Measurements from ENCODE around the gene ATXN1.

ATXN1 gene

DNA sequence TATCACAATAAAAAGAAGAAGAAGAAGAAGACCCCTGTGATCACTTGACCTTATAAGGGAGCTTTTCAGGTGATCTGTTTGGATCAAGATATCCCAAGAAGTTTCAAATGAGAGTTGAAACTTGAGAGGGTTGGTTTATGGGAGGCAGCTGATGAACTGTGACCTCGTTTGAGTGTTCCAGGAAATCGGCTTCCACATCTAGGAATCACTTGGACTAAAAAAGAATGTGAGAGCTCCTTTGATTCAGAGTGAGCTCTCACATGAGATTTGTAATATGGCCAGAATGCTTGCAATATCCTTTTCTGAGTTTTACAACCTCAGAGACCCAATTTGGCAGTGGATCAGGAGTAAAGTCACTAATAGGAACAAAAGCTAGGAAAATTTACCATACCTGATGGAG is 228.1 kb downstream of the ATXN1 start:
- Histone ChIP-seq H3K27me3 (ENCODE audit: control insufficient read depth, insufficient read depth, low read length) (no peaks in the 10 kb centered on the region), H3K36me3 (ENCODE audit: control insufficient read depth, insufficient read depth, low read length) (no peaks in the 10 kb centered on the region), H3K4me3 (ENCODE audit: low read length) (no peak overlapping the region), H3K27ac (ENCODE audit: low read depth, low read length) (no peak overlapping the region), H3K4me1 (ENCODE audit: control insufficient read depth, insufficient read depth, low read length) (no peaks in the 10 kb centered on the region), H3K9ac (ENCODE audit: low read length) (no peak overlapping the region)

GRCh38 chr6:16527691-16528090 is 233.6 kb downstream of the ATXN1 start:
- H3K36me3 ChIP-seq (ENCODE audit: control insufficient read depth, insufficient read depth, low read length), result no peaks in the 10 kb centered on the region
- no peak overlapping the region for H3K4me3 ChIP-seq (ENCODE audit: low read length)
- H3K4me1 ChIP-seq (ENCODE audit: control insufficient read depth, insufficient read depth, low read length), result peaks cover 2% of the 10 kb centered on the region
- H3K9ac ChIP-seq (ENCODE audit: low read length), result no peak overlapping the region
- H3K27ac ChIP-seq (ENCODE audit: low read depth, low read length), result no peak overlapping the region
- no peaks in the 10 kb centered on the region for H3K27me3 ChIP-seq (ENCODE audit: control insufficient read depth, insufficient read depth, low read length)

DNA sequence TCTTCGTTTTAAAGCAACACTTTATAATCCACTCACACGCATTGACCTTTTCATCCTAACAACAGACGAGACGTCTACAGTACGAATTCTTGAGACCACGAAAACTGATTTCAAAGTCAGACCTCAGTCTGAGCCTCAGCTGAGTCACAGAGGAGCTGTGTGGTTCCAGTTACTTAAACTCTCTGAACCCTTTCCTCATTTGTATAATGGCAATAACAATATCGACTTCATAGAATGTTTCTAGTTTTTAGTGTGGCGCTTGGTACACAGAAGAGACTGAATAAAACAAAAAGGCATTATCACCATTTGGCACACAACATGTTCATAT is 236.9 kb downstream of the ATXN1 start:
- no peak overlapping the region for H3K27ac ChIP-seq (ENCODE audit: low read depth, low read length)
- no peak overlapping the region for H3K4me3 ChIP-seq (ENCODE audit: low read length)
- H3K27me3 ChIP-seq (ENCODE audit: control insufficient read depth, insufficient read depth, low read length), result no peaks in the 10 kb centered on the region
- peaks cover 2% of the 10 kb centered on the region for H3K4me1 ChIP-seq (ENCODE audit: control insufficient read depth, insufficient read depth, low read length)
- H3K9ac ChIP-seq (ENCODE audit: low read length), result no peak overlapping the region
- peaks cover 5% of the 10 kb centered on the region for H3K36me3 ChIP-seq (ENCODE audit: control insufficient read depth, insufficient read depth, low read length)

DNA sequence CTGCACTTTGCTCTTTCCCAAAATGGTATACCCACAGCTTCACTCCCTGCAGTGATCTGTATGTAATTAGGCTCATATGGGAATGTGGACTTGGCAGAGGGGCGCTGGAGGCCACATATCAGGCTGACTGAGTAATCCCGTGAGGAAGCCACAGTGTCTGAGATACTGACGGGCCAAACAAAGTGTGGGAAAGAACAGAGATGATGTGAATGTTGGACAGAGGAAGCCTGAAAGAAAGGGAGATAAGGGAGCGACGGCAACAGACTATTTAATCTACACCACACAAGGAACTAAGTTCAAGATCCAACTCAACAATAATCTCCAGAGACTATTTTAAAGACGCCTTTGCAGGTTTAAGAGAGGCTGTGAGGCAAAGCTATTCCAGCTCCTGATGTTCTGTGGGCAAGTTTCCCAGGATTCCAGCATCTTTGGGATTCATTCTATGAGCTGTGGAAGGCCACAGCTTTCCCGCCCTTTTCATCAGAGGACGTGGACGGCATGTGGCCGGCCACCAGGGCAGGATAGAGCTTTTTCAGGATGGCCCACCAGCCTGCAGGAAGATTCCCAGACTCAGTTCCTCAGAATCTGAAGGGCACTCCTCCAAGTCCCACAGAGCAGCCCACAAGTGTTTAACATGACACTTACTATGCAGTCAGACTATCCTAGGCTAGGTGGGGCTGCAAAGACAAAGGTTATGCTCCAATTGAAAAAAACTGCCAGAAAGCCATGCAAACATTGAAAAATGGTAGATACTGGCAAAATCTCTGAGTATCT is 237.5 kb downstream of the ATXN1 start:
- H3K4me1 ChIP-seq (ENCODE audit: control insufficient read depth, insufficient read depth, low read length), result peaks cover 2% of the 10 kb centered on the region
- no peak overlapping the region for H3K9ac ChIP-seq (ENCODE audit: low read length)
- no peak overlapping the region for H3K4me3 ChIP-seq (ENCODE audit: low read length)
- no peaks in the 10 kb centered on the region for H3K27me3 ChIP-seq (ENCODE audit: control insufficient read depth, insufficient read depth, low read length)
- H3K36me3 ChIP-seq (ENCODE audit: control insufficient read depth, insufficient read depth, low read length), result peaks cover 5% of the 10 kb centered on the region
- H3K27ac ChIP-seq (ENCODE audit: low read depth, low read length), result no peak overlapping the region

- no peak overlapping the region for H3K9ac ChIP-seq (ENCODE audit: low read length)
- no peak overlapping the region for H3K27ac ChIP-seq (ENCODE audit: low read depth, low read length)
- peaks cover 5% of the 10 kb centered on the region for H3K36me3 ChIP-seq (ENCODE audit: control insufficient read depth, insufficient read depth, low read length)
- no peak overlapping the region for H3K4me3 ChIP-seq (ENCODE audit: low read length)
- peaks cover 2% of the 10 kb centered on the region for H3K4me1 ChIP-seq (ENCODE audit: control insufficient read depth, insufficient read depth, low read length)
- no peaks in the 10 kb centered on the region for H3K27me3 ChIP-seq (ENCODE audit: control insufficient read depth, insufficient read depth, low read length)
Measured at GRCh38 chr6:16522937-16523336, 238.3 kb downstream of the ATXN1 start.

- Histone ChIP-seq H3K36me3 (ENCODE audit: control insufficient read depth, insufficient read depth, low read length) (peaks cover 5% of the 10 kb centered on the region), H3K4me3 (ENCODE audit: low read length) (no peak overlapping the region), H3K27me3 (ENCODE audit: control insufficient read depth, insufficient read depth, low read length) (no peaks in the 10 kb centered on the region), H3K27ac (ENCODE audit: low read depth, low read length) (no peak overlapping the region), H3K9ac (ENCODE audit: low read length) (no peak overlapping the region), H3K4me1 (ENCODE audit: control insufficient read depth, insufficient read depth, low read length) (peaks cover 2% of the 10 kb centered on the region)
Measured at GRCh38 chr6:16521528-16521927, 239.7 kb downstream of the ATXN1 start.

- Histone ChIP-seq H3K4me3 (ENCODE audit: low read length) (no peak overlapping the region), H3K27ac (ENCODE audit: low read depth, low read length) (no peak overlapping the region), H3K9ac (ENCODE audit: low read length) (no peak overlapping the region), H3K4me1 (ENCODE audit: control insufficient read depth, insufficient read depth, low read length) (peaks cover 2% of the 10 kb centered on the region), H3K27me3 (ENCODE audit: control insufficient read depth, insufficient read depth, low read length) (no peaks in the 10 kb centered on the region), H3K36me3 (ENCODE audit: control insufficient read depth, insufficient read depth, low read length) (peaks cover 5% of the 10 kb centered on the region)
Measured at GRCh38 chr6:16519265-16520242, 241.7 kb downstream of the ATXN1 start.

DNA sequence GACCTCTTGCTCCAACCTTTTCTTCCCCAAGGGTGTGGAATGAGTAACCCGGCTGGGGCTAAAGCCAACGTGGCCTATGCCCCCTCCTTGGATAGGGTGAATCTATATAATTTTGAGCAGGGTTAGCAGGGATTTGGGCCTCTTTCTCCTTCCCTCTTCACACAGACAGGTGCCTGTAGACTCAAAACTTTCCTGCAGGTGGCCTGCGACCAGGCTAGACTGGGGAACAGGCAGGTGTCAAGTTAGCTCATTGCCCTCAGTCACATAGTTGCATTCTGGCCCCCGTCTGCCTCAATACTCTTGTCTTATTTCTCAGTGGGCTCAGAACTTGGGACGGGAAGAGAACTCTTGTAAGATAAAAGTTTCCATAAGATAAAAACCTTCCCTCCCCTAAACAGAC is 243.0 kb downstream of the ATXN1 start:
- H3K36me3 ChIP-seq (ENCODE audit: control insufficient read depth, insufficient read depth, low read length), result peaks cover 5% of the 10 kb centered on the region
- no peaks in the 10 kb centered on the region for H3K4me1 ChIP-seq (ENCODE audit: control insufficient read depth, insufficient read depth, low read length)
- no peaks in the 10 kb centered on the region for H3K27me3 ChIP-seq (ENCODE audit: control insufficient read depth, insufficient read depth, low read length)
- no peak overlapping the region for H3K9ac ChIP-seq (ENCODE audit: low read length)
- no peak overlapping the region for H3K27ac ChIP-seq (ENCODE audit: low read depth, low read length)
- H3K4me3 ChIP-seq (ENCODE audit: low read length), result no peak overlapping the region

GRCh38 chr6:16514249-16514648 is 247.0 kb downstream of the ATXN1 start:
- no peak overlapping the region for H3K9ac ChIP-seq (ENCODE audit: low read length)
- no peak overlapping the region for H3K4me3 ChIP-seq (ENCODE audit: low read length)

GRCh38 chr6:16512544-16513290 is 248.5 kb downstream of the ATXN1 start:
- H3K9ac ChIP-seq (ENCODE audit: low read length), result no peak overlapping the region
- no peak overlapping the region for H3K27ac ChIP-seq (ENCODE audit: low read depth, low read length)
- H3K4me1 ChIP-seq (ENCODE audit: control insufficient read depth, insufficient read depth, low read length), result peaks cover 6% of the 10 kb centered on the region

More at GRCh38 chr6:16514249-16514648, 247.0 kb downstream of the ATXN1 start:
- Histone ChIP-seq H3K36me3 (ENCODE audit: control insufficient read depth, insufficient read depth, low read length) (no peaks in the 10 kb centered on the region), H3K27me3 (ENCODE audit: control insufficient read depth, insufficient read depth, low read length) (no peaks in the 10 kb centered on the region), H3K4me1 (ENCODE audit: control insufficient read depth, insufficient read depth, low read length) (peaks cover 6% of the 10 kb centered on the region), H3K27ac (ENCODE audit: low read depth, low read length) (no peak overlapping the region)

GRCh38 chr6:16511723-16512489 is 249.4 kb downstream of the ATXN1 start:
- Histone ChIP-seq H3K4me3 (ENCODE audit: low read length) (no peak overlapping the region), H3K27me3 (ENCODE audit: control insufficient read depth, insufficient read depth, low read length) (no peaks in the 10 kb centered on the region), H3K4me1 (ENCODE audit: control insufficient read depth, insufficient read depth, low read length) (peaks cover 6% of the 10 kb centered on the region), H3K27ac (ENCODE audit: low read depth, low read length) (no peak overlapping the region), H3K9ac (ENCODE audit: low read length) (no peak overlapping the region), H3K36me3 (ENCODE audit: control insufficient read depth, insufficient read depth, low read length) (no peaks in the 10 kb centered on the region)

More at GRCh38 chr6:16512544-16513290, 248.5 kb downstream of the ATXN1 start:
- H3K27me3 ChIP-seq (ENCODE audit: control insufficient read depth, insufficient read depth, low read length), result no peaks in the 10 kb centered on the region
- no peaks in the 10 kb centered on the region for H3K36me3 ChIP-seq (ENCODE audit: control insufficient read depth, insufficient read depth, low read length)
- no peak overlapping the region for H3K4me3 ChIP-seq (ENCODE audit: low read length)
